GM18520 (cell line): ENCODE measurements around the gene KCNIP1.

Source experiments
- ATAC-seq: cut with Tn5 transposase; IDR thresholded peaks from one replicate; pipeline ENCODE4 v1.9.1; 2021; ENCODE audit not compliant: unreplicated experiment

The KCNIP1 gene

DNA sequence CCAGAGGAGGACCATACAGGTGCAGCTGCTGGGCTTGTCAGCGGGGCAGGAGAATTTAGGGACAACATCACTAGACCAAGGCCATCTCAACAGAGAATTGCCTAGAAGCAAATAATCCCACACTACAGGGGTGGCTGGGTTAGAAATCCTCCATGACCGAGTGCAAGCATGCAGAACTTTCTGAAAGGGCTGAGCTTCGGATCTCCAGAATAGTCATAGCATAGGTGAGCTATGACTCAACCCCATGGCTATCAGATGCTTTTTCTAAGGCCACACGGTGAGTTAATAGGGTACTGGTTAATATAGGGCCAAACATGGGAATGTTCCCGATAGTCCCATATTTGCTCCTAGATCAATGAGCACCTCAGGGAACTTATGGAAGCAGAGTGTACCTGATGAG lies 4.2 kb downstream of the KCNIP1 start:
- ATAC-seq, result no peak

GRCh38 chr5:170508660-170509347 lies 5.0 kb downstream of the KCNIP1 start:
- no peak for ATAC-seq

GRCh38 chr5:170509348-170509660 lies 5.5 kb downstream of the KCNIP1 start:
- ATAC-seq, result no peak

- ATAC-seq, result no peak
Observed at GRCh38 chr5:170510126-170510525, 6.3 kb downstream of the KCNIP1 start.

GRCh38 chr5:170510559-170510958 lies 6.7 kb downstream of the KCNIP1 start:
- ATAC-seq, result no peak

DNA sequence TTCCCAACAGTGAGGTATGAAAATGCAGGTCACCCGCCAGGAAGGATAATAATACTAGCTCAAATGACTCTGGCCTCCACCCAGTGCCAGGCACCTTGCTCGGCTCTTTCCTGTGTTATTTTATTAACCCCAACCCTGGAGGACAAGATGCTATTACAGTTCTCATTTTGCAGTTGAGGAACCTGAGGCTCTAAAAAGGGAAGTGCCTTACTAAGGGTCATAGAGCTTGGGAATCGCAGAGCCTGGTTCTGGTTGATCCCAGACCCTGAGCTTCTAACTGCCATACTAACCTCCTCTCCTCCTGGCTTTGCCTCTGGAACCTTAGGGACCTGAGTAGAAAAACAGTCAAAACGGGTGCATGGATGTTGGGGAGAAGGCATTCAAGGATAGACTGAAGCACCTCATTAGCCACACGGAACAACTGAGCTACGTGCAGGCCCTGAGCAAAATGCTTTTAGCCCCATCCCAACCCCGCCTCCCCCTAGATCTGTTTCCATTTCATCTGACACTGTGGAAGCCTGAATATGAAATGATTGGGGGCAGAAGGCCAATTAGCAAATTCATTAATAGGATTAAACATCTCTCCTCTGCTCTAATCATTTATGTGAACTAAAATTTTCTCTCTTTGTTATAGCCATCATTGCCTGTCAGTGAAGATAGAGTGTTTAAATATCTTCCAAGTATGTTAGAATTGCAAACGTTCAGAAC lies 7.9 kb downstream of the KCNIP1 start:
- ATAC-seq, result no peak

DNA sequence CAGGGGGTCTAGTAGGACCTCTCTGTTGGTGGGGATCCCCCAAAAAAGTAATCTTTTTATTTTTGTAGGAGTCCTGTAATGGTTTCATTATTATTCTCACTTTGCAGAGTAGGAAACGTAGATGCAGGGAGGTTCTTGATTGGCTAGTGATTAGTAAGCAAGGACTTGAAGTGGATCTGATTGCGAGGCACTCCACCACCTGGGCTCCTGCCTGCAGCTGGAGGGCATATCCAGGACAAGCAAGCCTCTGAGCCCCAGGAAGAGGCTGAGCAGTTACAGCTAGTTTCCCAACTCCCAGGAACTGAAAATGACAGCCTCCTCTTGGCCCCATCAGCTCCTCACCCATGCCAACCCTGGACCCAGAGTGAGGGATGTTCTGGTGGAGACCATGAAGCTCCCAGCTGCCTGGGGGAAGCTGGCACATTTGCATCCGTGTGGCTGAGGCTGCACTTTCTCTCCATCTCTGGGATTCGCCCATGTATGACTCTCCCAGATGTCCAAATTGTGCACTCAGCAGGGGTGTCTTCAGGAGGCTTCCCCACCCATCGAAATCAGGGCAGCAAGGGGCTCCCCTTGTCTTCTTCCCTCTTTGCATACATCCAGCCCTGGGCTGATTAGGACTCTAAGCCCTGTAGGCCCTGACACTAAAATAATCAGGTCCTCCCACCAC lies 10.2 kb downstream of the KCNIP1 start:
- ATAC-seq, result no peak

- ATAC-seq, result no peak
Observed at GRCh38 chr5:170517411-170517810, 13.6 kb downstream of the KCNIP1 start.

- ATAC-seq, result no peak
Observed at GRCh38 chr5:170518277-170518676, 14.5 kb downstream of the KCNIP1 start.

DNA sequence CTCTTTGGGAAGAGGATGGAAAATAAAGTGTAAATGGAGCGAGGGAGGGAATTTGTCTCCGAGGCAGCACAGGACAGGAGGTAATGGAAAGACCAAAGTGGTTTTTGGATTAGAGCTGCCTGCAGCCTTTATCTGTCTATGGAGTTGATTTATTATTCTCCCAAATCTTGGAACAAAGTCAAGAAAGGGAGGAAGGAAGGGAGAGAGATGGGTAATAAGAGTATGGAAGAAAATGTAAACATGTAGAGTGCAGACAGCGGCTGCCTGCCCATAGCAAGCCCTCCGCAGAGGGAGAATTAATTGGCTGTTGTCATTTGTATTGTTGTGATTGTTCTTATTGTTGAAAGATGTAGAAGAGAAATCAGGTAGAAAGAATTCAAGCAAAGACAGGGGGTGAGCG lies 15.7 kb downstream of the KCNIP1 start:
- ATAC-seq, result no peak

DNA sequence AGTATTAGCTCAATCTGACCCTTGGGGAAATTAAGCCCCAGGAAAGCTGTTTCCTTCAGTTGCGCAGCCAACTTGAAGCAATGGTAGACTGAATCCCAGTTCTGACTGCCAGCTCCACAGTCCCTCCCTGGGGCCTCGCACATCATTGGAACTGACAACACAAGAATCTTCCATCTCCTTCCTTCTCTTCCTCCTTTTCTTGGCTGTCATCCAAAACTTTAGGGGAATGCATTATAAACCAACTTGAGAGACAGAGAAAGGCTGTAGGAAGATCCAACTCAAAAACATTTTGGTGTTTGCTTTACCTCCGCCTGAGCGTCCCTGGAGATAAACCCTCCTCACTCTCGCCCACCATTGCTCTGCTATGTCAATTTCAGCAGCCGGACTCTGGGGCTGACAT lies 16.6 kb downstream of the KCNIP1 start:
- ATAC-seq, result no peak

GRCh38 chr5:170522211-170523141 lies 18.7 kb downstream of the KCNIP1 start:
- no peak for ATAC-seq

DNA sequence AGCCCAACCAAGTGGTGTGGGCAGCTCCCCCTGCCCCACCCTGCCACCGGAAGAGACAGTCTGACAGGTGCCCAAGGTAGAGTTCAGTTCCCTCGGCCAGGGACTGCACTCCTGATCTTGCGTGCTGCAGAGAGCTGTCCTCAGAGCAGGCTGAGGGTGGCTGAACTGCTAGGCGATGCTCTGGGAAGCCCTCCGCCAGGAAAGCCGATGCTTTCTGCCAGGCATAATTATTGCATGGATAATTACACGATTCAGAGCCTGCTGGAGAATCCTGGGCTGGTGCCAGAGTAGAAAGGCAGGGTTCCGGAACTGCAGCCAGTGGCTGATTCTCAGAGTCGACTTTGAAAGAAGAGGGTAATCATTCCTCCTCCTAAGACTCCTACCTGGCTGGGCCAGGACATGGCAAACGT lies 19.3 kb downstream of the KCNIP1 start:
- no peak for ATAC-seq

- no peak for ATAC-seq
Observed at GRCh38 chr5:170523830-170524229, 20.0 kb downstream of the KCNIP1 start.

DNA sequence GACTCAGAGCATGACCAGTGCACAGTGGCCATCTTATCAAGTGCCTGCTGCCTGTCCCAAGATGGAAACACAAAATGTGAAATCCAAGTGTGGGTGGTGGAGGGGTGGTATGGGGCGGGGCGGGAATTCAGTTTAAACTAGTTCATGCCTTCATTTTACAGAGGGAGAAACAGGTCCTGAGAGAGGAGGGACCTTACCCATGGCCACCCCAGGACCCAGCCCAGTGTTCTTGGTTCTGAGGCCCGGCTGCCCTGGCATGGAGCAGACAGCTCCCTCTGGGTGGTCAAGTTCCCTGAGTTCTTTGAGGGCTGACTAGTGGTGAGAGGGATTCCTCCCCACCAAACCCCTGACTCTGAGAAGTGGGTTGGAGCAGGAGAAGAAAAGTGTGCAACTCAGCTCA lies 20.8 kb downstream of the KCNIP1 start:
- no peak for ATAC-seq

DNA sequence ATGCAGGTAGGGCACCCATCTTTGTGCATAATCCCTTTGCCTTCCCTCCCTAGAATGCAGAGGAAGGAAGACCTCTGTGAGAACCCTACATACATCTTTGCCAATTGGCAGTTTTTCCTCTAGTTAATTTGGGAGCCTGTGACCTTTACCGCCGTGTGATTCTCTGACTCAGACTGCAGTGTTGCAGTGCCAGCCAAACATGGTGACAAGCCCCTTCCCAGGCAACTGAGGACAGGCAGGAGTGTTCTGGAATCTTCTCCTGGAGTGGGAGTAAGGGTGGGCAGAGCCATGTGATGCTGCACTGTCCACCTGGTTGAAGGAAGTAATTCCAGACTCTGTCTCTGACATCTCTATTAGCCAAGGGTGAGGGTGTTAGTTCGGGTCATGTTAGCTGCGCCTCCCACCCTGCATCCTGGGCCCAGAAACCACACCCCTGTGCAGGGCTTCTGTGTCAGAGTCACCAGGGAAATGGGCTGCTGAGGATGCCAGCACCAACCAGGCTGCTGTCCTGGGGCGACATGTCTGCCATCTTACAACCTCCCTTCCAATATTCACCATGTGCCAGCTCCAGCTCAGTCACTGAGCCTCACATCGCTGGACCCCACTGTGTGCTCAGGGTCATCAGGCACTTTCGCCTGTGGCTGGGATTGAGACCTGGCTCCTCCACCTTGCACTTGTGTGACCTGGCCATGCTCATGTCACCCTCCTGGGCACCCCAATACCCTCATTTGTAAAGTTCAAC lies 21.8 kb downstream of the KCNIP1 start:
- no peak for ATAC-seq

- ATAC-seq, result no peak
Observed at GRCh38 chr5:170527991-170528390, 24.2 kb downstream of the KCNIP1 start.

- no peak for ATAC-seq
Observed at GRCh38 chr5:170528976-170529375, 25.2 kb downstream of the KCNIP1 start.

DNA sequence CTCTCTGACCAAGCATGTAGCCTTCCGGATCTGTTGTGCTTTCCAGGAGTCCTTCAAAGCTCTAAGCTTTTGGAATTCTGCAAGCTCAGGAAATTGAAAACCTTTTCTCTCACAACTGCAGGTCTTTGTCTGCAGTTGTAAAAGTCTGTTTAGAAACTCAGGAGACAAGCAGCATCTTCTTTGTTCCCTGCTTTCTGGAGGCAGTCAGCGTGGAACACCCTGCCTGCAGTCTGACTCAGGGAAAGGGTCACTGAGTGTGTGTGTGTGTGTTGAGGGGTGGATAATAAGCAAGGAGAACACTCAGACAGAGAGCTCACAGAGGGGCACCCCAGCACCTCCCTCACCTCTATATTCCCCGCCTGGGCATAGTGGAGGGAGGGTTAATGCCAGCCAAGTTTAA lies 29.1 kb downstream of the KCNIP1 start:
- no peak for ATAC-seq

GRCh38 chr5:170533383-170533782 lies 29.6 kb downstream of the KCNIP1 start:
- no peak for ATAC-seq

- no peak for ATAC-seq
Observed at GRCh38 chr5:170534177-170534576, 30.4 kb downstream of the KCNIP1 start.
